GM06990 (cell line): ENCODE data around the gene KLHL17.

Source experiments
- DNase-seq: peaks from one replicate; pipeline ENCODE4 v3.0.0-alpha.2; 2011; ENCODE audit not compliant: insufficient read length; ENCODE audit errors: extremely low read depth
- H3K27me3 ChIP-seq: replicated peaks from 2 replicates; pipeline ENCODE4 v1.6.0; 2011; ENCODE audit warnings: low read length; ENCODE audit not compliant: control insufficient read depth, insufficient read depth
- H3K36me3 ChIP-seq: 2 replicates; pipeline ENCODE4 v1.5.1; 2011; ENCODE audit warnings: low read length; ENCODE audit not compliant: control insufficient read depth, insufficient read depth
- H3K4me3 ChIP-seq: replicated peaks from 2 replicates; pipeline ENCODE4 v1.5.1; 2011; ENCODE audit warnings: low read depth, mild to moderate bottlenecking, control low read depth, low read length
- CTCF ChIP-seq: IDR thresholded peaks from 2 replicates; pipeline ENCODE4 v1.5.1; 2011; ENCODE audit warnings: low read length, control low read depth, mild to moderate bottlenecking, inconsistent platforms; ENCODE audit not compliant: insufficient read depth, poor library complexity, severe bottlenecking

Gene KLHL17

GRCh38 chr1:956636-957035, 3.7 kb upstream of the KLHL17 start:
- Histone ChIP-seq H3K4me3 (no peak overlapping the region), H3K36me3 (peaks cover 32% of the 10 kb centered on the region), H3K27me3 (no peaks in the 10 kb centered on the region)
- DNase-seq = no peak
- no peak for TF ChIP-seq CTCF

- Histone ChIP-seq H3K27me3 (no peaks in the 10 kb centered on the region), H3K36me3 (peaks cover 16% of the 10 kb centered on the region), H3K4me3 (peak within 1 kb of the TSS; percentile 100)
- DNase-seq = peak; percentile 91
- TF ChIP-seq CTCF = no peak
Observed at GRCh38 chr1:958823-959730, 1.3 kb upstream of the KLHL17 start, which contains the start of gene NOC2L. Gene NOC2L (minus strand): TSS chr1:959256. CDS start chr1:959240, 16 bp downstream.

GRCh38 chr1:959731-960362, 537 bp upstream of the KLHL17 start:
- peaks cover 14% of the 10 kb centered on the region for H3K36me3 ChIP-seq
- no peaks in the 10 kb centered on the region for H3K27me3 ChIP-seq
- TF ChIP-seq CTCF = no peak
- DNase-seq = no peak
- peak overlapping the region; percentile 70 for H3K4me3 ChIP-seq

GRCh38 chr1:961132-961669, 817 bp downstream of the KLHL17 start:
- Histone ChIP-seq H3K27me3 (no peaks in the 10 kb centered on the region), H3K4me3 (peak overlapping the region; percentile 70), H3K36me3 (peaks cover 9% of the 10 kb centered on the region)
- TF ChIP-seq CTCF = no peak
- peak; percentile 50 for DNase-seq

GRCh38 chr1:962381-963300, 2.3 kb downstream of the KLHL17 start:
- Histone ChIP-seq H3K4me3 (no peak overlapping the region), H3K27me3 (no peaks in the 10 kb centered on the region), H3K36me3 (peaks cover 2% of the 10 kb centered on the region; the same call in 1 of the 2 replicates)
- no peak for DNase-seq
- TF ChIP-seq CTCF = no peak
